Measurements from ENCODE around the gene LTBP3. TPM values are rescaled to one million over a fixed set of nuclear protein-coding genes. Genes with fewer than 3 reads are reported as not detected.

The LTBP3 gene
- total and polyA plus RNA-seq, 10 donors, result 20.6 to 137 (median 87.5) TPM

DNA sequence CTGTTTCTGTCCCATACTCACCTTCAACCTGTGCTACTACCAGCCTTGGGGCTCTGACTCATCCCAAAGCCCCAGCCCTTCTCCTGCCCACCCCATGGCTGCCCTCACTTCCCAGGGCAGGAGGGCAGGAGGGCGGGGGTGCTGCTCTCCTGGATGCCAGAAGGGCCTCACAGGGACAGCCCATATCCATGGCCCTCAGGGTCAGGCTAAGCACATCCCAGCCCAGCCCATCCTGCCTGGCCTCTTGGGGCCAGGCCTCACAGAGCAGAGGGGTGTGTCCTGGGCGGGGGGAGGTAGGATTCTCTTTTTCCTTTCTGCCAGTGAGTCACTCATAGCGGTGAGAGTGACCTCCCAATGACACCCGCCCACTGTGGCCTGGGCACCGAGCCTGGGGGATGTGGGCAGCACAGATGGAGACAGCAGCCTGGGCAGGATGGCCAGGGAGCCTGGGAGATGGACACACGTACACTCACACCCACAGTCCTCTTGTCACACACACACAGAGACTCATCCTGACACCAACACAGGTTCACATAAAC lies 2.4 kb downstream of the LTBP3 start:
- Histone ChIP-seq H3K36me3 (no peaks in the 10 kb centered on the region), H3K27me3 (replicated peaks in 1 of 7) (peaks cover 0 to 18% (median 0%) of the 10 kb centered on the region in 7 donors), H3K4me3 (no peak overlapping the region), H3K4me1 (peaks cover 59 to 98% (median 88%) of the 10 kb centered on the region in 6 donors), H3K27ac (peak overlapping the region; percentile 29 to 91 (median 78)), H3K9me3 (no peaks in the 10 kb centered on the region)
- 56 to 72% (median 58%) methylated on average over 3 to 6 of the region's 6 CpGs for WGBS, 5 donors
- DNase-seq, result peak; percentile 85
- TF ChIP-seq POLR2AphosphoS5 (IDR thresholded peaks at IDR 0.05) (peak; percentile 57 to 78 (median 72)), POLR2A (IDR thresholded peaks at IDR 0.05) (no peak)
- TF ChIP-seq, protein P1, sequence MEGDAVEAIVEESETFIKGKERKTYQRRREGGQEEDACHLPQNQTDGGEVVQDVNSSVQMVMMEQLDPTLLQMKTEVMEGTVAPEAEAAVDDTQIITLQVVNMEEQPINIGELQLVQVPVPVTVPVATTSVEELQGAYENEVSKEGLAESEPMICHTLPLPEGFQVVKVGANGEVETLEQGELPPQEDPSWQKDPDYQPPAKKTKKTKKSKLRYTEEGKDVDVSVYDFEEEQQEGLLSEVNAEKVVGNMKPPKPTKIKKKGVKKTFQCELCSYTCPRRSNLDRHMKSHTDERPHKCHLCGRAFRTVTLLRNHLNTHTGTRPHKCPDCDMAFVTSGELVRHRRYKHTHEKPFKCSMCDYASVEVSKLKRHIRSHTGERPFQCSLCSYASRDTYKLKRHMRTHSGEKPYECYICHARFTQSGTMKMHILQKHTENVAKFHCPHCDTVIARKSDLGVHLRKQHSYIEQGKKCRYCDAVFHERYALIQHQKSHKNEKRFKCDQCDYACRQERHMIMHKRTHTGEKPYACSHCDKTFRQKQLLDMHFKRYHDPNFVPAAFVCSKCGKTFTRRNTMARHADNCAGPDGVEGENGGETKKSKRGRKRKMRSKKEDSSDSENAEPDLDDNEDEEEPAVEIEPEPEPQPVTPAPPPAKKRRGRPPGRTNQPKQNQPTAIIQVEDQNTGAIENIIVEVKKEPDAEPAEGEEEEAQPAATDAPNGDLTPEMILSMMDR (IDR thresholded peaks at IDR 0.05 in 8 of 11, conservative IDR thresholded peaks at IDR 0.05 in 3 of 11), result no peak
- intact Hi-C loops (cut with DNase I; ENCODE audit: low total_unique reads), result no loop called here

GRCh38 chr11:65554842-65555430 lies 3.2 kb downstream of the LTBP3 start:
- H3K4me1 ChIP-seq, result peaks cover 60 to 92% (median 81%) of the 10 kb centered on the region in 6 donors
- no peak for DNase-seq
- 67 to 84% (median 81%) methylated on average over 4 of the region's 4 CpGs for WGBS, 5 donors

GRCh38 chr11:65554057-65554818 lies 3.9 kb downstream of the LTBP3 start:
- intact Hi-C loops (cut with DNase I; ENCODE audit: low total_unique reads), result no loop called here
- Histone ChIP-seq H3K4me1 (peaks cover 60 to 87% (median 76%) of the 10 kb centered on the region in 6 donors), H3K4me3 (peak overlapping the region in 1 of 8 donors; percentile 49), H3K27ac (peak overlapping the region; percentile 13 to 91 (median 43)), H3K9me3 (no peaks in the 10 kb centered on the region), H3K27me3 (replicated peaks in 1 of 7) (peaks cover 0 to 18% (median 0%) of the 10 kb centered on the region in 7 donors), H3K36me3 (no peaks in the 10 kb centered on the region)
- WGBS, 5 donors, result 78 to 86% (median 80%) methylated on average over 18 to 27 of the region's 27 CpGs
- DNase-seq, result peak; percentile 78
- TF ChIP-seq, protein P1 (IDR thresholded peaks at IDR 0.05 in 8 of 11, conservative IDR thresholded peaks at IDR 0.05 in 3 of 11), result no peak
- TF ChIP-seq POLR2A (IDR thresholded peaks at IDR 0.05) (no peak), POLR2AphosphoS5 (IDR thresholded peaks at IDR 0.05) (no peak)

More at GRCh38 chr11:65554842-65555430, 3.2 kb downstream of the LTBP3 start:
- no peak overlapping the region for H3K4me3 ChIP-seq
- H3K27ac ChIP-seq, result peak overlapping the region; percentile 29 to 91 (median 62)
- H3K36me3 ChIP-seq, result no peaks in the 10 kb centered on the region
- peaks cover 0 to 18% (median 0%) of the 10 kb centered on the region in 7 donors for H3K27me3 ChIP-seq (replicated peaks in 1 of 7)
- TF ChIP-seq, protein P1 (IDR thresholded peaks at IDR 0.05 in 8 of 11, conservative IDR thresholded peaks at IDR 0.05 in 3 of 11), result no peak
- no peak for TF ChIP-seq POLR2A (IDR thresholded peaks at IDR 0.05)
- TF ChIP-seq POLR2AphosphoS5 (IDR thresholded peaks at IDR 0.05), result no peak
- H3K9me3 ChIP-seq, result no peaks in the 10 kb centered on the region
- intact Hi-C loops (cut with DNase I; ENCODE audit: low total_unique reads), result no loop called here

Measured in spleen (tissue), 11 donors.